NCI-H446 (cell line): ENCODE data around the gene DSTYK.
"Not testable (repeated sequence)": the region's sequence is repeated elsewhere in the genome, so short reads cannot be mapped to it uniquely, and the experiment has no call there.

Experiments
- DNase-seq, 2 experiments: peaks; one replicate each; lab custom pipeline; 2025; lab: John Stamatoyannopoulos, UW

The DSTYK gene

DNA sequence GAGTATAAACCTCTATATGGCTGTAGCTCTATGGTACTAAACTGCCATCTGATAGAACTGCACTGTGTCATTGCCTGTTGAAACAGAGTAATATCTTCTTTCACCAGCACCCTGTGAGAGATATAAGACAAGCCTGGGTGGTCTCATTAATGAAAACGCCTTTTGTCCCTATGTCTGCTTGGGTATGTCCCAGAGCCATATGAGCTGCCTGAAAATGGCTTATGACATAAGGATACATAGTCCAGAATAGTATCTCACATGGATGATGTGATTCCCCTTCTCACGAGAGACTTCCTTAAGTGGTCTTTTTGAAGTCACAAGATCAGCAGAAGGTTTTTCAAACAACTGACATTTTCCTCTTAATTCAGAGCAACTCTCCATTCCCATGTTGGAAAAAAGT is 8.9 kb upstream of the DSTYK start:
- no peak for DNase-seq

DNA sequence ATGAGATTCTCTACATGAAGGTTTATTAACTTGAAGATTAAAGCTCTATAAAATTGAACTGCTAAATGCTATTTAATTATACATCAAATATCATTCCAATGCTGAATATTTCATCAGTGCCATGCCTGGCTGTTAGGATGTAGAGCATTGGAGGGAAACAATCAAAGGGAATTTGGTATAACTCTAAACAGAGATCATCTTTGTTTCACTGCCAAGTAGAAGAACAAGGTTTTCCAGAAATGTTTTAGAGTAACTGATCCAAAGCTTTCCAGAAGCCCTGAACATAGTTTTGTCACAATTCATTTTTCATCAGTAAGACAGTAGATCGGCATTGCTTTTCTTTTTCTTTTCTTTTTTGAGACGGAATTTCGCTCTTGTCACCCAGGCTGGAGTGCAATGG is 5.9 kb upstream of the DSTYK start:
- DNase-seq: no peak

DNA sequence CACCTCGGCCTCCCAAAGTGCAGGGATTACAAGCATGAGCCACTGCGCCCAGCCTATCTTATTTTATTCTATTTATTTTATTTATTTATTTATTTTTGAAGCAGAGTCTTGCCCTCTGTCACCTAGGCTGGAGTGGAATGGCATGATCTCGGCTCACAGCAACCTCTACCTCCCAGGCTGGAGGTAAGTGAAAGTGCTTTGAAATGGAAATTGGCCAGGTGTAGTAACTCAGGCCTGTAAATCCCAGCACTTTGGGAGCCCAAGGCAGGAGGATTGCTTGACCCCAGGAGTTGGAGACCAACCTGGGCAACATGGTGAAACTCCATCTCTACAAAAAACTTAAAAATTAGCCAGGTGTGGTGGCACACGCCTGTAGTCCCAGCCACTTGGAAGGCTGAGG is 5.1 kb upstream of the DSTYK start:
- no peak for DNase-seq

DNA sequence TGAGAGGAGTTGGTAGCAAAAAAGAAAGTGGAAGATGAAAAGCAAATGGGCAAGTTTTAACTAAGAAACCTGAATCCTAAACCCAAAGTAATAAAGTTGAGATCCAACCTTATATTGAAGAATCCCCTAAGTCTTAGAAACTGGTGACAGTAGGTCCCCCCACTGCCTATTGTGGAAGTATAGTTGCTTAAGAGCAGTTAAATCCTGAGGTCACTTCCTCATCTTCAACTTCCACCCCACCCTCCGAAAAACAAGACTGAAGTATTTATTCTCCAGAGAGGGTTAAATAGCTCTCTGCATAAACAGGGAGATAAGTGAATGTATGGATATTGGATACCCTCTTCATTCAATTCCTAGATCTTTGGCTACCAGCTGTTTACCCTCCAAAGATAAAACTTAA is 3.3 kb upstream of the DSTYK start:
- DNase-seq: no peak

DNA sequence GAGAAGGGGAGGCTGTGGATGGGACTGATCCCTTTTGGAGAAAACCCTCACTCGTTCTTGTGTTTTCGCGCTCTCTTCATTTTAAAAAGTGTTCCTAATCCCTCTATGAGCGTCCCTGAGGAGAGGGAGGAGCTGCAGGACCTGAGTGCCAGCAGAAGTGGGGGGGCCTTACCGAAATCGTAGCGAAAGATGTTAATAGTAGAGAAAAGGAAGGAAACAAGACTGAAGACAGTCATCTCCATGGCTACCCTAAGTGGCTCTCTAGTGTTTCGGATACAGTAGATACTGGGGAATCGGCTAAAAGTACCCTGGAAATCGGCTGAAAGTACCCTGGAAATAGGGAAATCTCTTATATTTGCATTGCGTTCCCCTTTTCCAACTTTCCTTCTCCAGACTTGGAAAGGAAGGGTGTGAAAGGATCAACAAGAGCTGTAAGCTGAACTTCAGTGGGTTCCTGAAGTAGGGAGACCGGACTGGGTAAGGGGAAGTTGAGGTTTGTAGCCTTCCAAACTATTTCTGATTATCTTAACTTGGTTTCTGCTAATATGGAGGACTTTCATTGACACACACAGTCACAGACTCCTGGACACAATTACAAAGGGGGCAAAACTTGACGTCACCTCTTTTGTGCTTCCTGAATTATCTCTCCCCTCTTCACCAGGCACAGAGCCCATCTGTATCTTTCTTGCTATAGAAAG is 486 bp upstream of the DSTYK start:
- DNase-seq: no peak

DNA sequence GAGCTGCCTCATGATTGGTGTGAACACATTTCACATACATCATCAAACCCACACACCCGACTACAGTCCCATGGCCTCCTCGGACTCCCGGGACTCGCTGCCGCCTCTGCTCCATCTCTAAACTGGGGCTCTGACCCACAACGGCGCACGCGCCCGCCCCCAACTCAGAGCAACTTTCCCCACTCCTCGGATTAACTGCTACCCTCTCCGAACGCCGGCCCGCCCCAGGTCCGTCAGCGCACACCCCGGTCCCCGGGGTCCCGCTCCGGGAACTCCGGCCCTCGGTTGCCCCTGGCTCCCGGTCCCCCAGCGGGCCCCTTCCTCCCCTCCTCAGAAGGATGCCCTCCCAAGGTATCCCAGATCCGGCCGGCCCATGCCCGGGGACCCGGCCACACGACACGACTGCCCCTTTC is 740 bp downstream of the DSTYK start:
- no peak for DNase-seq

DNA sequence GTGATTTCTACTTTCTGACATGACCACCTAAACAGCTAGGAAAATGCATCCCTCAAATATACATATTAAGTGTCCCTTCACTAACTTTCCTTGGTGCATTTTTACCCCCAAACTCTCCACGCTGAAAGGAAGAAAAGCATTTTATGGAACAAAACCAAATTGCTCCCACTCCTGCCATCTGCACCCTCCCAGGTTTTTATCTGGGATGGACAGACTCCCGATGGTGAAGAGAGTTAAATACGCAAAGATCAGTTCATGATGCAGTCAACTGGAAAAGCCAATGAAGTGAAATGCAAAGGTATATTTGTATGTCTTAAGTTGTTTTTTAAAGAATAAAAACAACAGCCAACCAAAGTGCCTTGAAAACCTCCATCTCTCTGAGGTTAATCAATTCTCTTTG is 2.7 kb downstream of the DSTYK start:
- DNase-seq: no peak

DNA sequence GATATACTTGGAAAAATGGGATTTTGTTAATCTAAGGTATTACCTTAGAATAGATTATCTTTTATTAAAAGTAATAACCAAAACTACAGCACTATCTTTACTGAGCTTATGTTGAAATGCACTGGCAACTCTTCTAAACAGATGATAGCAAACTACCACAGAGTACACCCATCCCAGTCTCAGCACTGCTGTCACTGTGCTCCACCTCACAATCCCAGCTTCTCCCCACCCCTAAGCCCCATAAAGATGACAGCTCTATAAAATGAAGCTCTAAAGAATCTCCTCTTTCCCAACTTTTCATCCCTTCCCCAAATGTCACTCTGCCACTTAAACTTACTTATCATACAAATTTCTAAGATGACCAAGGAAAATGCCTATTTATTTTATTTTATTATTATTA is 6.4 kb downstream of the DSTYK start:
- no peak for DNase-seq

DNA sequence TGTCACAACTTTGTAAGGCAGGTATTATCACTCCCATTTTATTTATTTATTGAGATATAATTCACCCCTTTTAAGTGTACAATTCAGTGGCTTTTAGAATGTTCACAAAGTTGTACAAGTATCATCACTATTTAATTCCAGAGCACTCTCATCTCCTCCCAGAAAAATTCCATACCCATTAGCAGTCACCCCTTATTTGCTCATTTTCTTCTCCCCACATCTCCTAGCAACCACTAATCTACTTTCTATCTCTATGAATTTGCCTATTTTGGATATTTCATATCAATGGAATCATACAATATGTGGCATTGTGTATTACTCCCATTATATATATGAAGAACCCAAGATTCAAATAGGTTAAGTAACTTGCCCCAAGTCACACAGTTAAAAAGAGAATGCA is 7.0 kb downstream of the DSTYK start:
- DNase-seq: no peak

DNA sequence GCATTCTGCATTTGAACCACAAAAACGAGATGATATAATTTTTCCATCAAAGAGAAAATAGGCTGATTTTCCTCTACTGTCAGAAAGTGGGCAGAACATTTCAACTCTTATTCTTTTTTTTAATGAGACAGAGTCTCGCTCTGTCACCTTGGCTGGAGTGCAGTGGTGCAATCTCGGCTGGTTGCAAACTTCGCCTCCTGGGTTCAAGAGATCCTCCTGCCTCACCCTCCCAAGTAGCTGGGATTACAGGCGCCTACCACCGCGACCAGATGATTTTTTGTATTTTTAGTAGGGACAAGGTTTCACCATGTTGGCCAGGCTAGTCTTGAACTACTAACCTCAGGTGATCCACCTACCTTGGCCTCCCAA is 11.6 kb downstream of the DSTYK start:
- no peak for DNase-seq

DNA sequence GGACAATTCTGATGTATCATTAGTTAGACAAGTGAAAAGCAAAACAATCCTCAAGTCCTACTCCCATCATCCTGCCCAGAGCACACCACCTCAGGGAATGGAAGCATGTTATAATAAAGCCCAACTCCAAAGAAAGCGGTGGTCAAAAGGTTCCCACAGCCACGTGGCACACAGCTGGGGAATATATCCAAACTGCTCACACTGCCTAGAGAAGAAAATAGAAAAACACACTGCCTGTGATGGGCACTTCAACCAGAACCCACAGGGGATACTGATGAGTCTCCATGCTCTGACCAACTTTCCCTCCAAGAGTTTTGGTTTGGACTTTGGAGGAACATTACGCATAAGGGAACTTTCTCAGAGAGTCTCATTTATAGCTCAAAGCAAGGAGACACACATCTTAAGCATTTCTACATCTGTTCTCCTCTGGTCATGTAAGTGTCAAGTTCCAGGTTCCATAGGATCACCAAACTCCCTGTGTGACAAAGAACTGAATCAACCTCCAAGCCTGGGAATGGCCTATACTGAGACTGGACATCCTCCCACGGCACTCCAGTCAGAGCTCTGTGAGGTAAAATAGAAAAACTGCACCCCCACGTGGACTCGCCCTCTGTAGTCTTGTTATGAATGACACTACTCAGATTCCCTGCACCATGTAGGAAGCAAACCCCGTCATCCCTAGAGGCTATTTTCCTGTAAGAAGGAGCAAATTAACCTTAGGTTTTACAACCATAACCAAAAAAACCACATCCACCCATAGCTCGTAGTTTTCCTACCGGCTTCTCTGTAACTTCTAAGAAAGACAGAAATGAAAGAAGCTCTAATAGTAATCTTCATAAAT is 12.2 kb downstream of the DSTYK start:
- DNase-seq: no peak

DNA sequence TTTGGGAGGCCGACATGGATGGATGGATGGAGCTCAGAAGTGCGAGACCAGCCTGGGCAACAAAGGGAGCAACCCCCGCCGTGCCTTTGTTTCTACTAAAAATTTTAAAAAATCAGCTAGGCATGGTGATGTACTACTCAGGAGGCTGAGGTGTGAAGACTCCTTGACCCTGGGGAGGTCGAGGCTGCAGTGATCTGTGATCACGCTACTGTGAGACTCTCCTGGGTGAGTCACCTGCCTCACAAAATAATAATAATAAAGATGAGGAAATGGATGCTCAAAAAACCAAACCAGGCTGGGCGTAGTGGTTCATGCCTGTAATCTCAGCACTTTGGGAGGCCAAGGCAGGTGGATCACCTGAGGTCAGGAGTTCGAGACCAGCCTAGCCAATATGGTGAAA is 19.2 kb downstream of the DSTYK start:
- no peak for DNase-seq

DNA sequence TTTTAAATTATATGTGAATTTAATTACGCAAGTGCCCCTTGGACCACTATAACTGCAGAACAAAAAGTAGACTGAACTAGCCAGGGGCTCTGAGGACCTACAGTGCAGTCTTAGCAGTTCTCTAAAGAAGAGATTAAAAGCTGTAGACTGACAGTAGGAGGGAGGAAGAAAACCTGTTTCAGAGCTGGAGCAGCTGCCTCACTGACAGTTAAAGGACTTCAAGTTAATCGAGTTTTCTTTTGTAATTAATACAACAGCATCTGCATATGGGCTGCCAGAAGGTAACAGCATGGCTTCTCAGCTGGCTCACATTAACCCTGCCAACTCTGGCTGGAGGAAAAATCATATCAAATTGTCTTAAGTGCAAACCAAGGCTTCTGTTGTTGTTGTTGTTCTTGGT is 19.9 kb downstream of the DSTYK start:
- DNase-seq: peak; percentile 31 to 79

DNA sequence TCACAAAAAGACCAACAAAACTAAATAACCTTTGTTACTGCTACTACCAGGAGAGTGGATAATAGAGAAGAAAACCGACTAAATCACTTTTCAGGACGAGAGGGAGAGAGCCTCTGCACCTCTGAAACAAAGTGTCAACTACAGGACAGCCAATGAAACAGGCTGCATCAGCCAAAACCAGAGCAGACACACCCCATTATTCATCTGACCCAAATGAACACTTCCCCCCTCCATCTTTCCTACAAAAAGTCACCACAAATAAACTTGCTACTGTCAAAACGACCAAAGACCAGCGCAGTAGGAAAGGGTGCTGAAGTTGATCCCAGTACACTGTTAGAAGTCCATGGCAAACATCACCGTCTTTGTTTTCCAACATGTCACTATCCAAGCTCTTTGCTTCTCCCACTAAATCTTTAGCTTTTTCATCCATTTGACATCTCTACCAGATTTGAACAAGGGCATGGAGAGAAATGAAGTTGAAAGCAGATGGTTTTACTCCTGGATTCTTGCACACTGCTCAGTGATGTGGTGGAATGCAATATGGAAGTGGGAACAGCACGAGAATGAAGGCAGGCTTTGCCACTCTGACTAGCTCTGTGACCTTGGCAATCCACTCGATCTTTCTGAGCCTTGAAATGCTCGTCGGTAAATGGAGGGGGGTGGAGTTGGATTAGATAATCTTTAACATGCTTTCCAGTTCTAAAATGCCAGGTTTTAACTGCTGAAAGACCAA is 20.5 kb downstream of the DSTYK start:
- DNase-seq: no peak

DNA sequence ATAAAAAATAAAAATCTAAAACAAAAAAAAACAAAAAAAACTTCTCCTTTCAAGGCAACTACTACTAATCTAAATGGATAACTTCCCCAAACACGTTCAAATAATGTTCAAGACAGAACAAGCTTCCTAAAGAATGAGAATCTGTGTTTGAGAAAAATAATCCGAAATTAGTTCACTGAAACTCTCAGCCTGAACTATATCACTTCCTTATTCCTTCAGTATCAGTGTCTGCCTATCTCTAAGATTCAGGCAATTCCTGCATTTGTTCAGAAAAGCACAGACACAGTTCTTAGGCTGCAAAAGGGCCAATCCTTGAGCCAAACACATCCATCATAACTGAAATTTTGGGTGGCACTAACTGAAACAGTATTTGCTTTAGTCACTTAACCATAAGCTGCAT is 22.4 kb downstream of the DSTYK start:
- no peak for DNase-seq

DNA sequence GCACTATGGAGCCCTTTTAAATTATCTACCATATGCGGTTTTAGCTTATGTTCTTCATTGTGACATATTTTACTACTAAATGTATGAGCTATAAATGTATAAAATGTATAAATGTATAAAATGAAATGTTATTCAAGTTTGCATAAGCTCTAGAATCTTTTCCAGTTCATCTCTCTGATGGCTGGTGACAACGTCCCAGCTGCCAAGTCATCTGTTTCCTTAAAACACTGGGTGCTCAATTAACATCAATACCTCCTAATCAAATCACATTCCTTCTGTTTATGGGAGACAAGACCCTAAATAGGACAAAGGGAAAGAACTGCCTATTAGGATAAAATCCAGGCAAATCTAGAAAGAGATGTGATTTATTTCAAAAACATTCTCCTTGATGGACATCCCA is 22.9 kb downstream of the DSTYK start:
- no peak for DNase-seq

DNA sequence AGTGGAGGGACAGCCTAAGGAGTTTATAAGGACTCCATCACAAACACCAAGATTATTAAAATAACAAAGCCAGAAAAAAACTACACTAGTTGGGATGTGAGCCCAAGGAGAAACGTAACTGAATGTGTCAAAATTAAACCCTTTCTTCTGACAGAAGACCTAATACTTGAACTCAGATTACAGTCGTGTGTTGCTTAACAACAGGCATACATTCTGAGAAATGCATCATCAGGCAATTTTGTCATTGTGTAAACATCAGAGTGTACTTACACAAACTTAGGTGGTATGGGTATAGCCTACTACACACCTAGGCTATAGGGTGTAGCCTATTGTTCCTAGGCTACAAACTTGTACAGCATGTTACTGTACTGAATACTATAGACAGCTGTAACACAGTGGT is 23.4 kb downstream of the DSTYK start:
- DNase-seq: no peak

DNA sequence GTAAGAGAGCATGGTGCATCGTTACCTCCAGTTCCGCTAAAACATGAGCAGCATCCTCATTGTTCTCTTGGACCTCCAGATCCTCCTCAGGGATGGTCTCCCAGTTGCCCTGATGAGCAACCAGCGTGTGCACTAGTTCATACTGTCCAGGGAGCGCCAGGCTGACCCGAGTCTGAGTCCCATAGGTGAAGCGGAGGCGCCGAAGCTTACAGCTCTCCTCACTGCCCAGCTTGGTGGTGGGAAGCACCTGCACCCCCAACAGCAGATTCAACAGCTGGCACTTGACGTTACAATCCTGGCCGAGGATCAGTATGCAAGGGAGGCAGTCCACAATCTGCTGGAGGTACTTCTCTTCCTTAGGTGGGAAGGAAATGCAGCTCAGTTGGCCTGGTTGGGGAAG is 24.1 kb downstream of the DSTYK start:
- no peak for DNase-seq

DNA sequence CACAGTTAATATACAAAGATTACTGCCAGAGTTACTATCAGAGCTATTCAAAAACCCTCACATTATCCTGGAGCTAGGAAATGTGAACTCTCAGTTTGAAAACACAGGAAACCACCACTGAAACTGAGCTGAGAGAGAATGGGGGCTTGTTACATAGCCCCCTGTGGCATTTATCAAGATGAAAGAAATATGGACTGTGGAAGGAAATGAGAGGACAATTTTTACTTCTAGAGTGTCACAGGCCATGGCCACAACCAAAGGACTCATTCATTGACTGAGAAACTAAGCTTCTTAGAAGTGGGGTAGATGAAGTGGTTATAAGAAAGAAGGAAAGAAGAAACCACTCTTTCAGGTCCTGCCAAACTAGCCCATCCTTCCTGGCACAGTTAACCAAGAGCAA is 25.3 kb downstream of the DSTYK start:
- no peak for DNase-seq

DNA sequence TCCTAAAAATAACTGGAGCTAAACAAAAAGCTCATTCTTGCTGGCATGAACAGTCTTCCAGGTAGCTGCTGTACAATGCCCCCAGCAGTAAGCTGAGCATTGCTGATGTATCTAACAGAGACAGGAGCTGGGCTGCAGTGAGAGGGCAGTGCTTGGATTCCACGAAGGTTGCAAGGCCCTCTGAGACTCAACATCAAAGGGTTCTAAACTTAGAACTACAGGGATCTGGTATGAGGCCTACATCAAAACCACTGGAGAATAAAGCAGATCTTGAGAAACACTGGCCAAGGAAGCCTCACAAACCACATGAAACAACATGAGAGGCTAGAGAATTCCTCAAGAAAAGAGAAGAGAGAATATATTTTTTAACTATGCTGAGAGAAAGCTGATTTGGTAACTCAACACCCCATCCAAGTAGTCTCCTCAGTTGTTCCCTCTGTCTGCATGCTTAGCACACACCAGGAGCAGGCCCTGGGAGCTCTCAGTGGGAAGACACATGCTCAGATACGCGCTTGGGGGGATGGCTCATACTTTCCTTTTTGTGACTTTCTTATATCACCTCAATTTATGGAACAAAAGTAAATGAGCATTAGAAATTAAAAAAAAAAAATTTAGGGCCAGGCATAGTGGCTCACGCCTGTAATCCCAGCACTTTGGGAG is 27.7 kb downstream of the DSTYK start:
- DNase-seq: no peak

DNA sequence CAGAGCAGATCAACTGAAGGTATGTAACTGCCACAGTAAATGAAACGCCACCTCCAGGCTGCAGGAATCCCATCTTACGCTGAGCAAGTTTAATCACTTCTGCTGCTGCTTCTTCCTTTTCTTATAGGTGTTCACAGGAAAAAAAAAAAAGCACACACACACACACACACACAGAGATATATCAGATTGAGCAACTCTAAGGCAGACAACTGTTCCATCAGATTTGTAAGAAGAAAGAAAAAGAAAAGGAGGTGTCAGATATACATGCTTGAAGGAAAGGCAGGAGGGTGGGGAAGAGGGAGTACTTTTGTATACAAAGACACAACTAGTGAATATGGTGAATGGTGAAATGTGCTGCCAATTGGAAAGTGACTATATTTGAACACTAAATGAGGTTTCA is 28.6 kb downstream of the DSTYK start:
- DNase-seq: no peak

DNA sequence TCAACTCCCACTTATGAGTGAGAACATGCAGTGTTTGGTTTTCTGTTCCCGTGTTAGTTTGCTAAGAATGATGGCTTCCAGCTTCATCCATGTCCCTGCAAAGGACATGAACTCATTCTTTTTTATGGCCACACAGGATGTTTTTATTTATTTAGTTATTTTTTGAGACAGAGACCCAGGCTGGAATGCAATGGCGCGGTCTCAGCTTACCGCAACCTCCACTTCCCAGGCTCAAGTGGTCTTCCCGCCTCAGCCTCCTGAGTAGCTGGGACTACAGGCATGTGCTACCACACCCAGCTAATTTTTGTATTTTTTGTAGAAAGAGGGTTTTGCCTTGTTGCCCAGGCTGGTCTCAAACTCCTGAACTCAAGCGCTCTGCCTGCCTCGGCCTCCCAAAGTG is 31.2 kb downstream of the DSTYK start:
- DNase-seq: not testable (repeated sequence)

DNA sequence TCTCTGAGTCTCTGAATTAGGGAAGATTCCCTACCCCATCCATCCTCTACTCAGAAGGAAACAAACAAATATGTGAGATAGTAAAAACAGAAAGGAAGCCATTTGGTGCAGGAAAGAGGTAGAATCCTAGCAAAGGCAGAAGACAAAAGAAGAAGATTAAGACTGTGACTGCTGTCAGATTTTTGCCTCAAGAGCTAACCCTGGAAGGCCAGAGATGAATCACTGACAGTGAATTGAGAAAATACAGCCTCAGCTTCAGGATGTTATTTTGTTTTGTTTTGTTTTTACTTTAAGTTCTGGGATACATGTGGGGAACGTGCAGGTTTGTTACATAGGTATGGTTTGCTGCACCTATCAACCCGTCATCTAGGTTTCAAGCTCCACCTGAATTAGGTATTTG is 31.7 kb downstream of the DSTYK start:
- DNase-seq: no peak
